CD14-positive monocyte (primary cell): ENCODE data around the gene OR7A5. TPM values are rescaled to one million over a fixed set of nuclear protein-coding genes. Genes with fewer than 3 reads are reported as not detected.

Experiments used
- DNase-seq, 3 donors: peaks; one replicate each; pipeline ENCODE4 v3.0.0-alpha.2; 2011 to 2022
- H2AFZ ChIP-seq: 2 replicates; pipeline ENCODE4 v1.6.0; 2012; ENCODE audit warnings: mild to moderate bottlenecking, low read depth, low read length, inconsistent platforms; ENCODE audit not compliant: insufficient read depth, poor library complexity, severe bottlenecking
- H3K27ac ChIP-seq, 2 donors: 1 replicate in 1 of 2; 2 replicates in 1 of 2; pipeline ENCODE4 v1.5.1; 2012 to 2013; ENCODE audit warnings: low read length in 2 of 2, control low read depth in 1 of 2, inconsistent platforms in 1 of 2, low read depth in 1 of 2, mild to moderate bottlenecking in 1 of 2
- H3K27me3 ChIP-seq, 2 donors: one replicate each; pipeline versions ENCODE4 v1.6.0 to v1.6.1; 2011 to 2013; ENCODE audit warnings: low read length in 2 of 2; ENCODE audit not compliant: control insufficient read depth in 2 of 2, insufficient read depth in 2 of 2
- H3K36me3 ChIP-seq, 2 donors: replicated peaks in 1 of 2; 1 replicate in 1 of 2; 2 replicates in 1 of 2; pipeline versions ENCODE4 v1.5.1 to v1.6.1; 2012 to 2013; ENCODE audit warnings: low read length in 2 of 2, control low read depth in 1 of 2, inconsistent platforms in 1 of 2, mild to moderate bottlenecking in 1 of 2; ENCODE audit not compliant: insufficient read depth in 2 of 2, control insufficient read depth in 1 of 2
- H3K4me1 ChIP-seq, 2 donors: 1 replicate in 1 of 2; 2 replicates in 1 of 2; pipeline versions ENCODE4 v1.5.1 to v1.6.1; 2012 to 2013; ENCODE audit warnings: low read length in 2 of 2, control low read depth in 1 of 2, inconsistent platforms in 1 of 2, mild to moderate bottlenecking in 1 of 2, moderate library complexity in 1 of 2; ENCODE audit not compliant: insufficient read depth in 2 of 2, control insufficient read depth in 1 of 2
- H3K4me2 ChIP-seq: replicated peaks from 2 replicates; pipeline ENCODE3; 2012; ENCODE audit warnings: low read length, moderate library complexity, mild to moderate bottlenecking; ENCODE audit not compliant: poor library complexity, severe bottlenecking; ENCODE audit errors: extremely low read depth
- H3K4me3 ChIP-seq, 3 experiments: fragments of 200-600 bp in 1 of 3; sonication (generic) in 1 of 3; replicated peaks in 1 of 3; 1 replicate in 2 of 3; 2 replicates in 1 of 3; pipeline ENCODE4 v1.5.1; 2011 to 2013; ENCODE audit warnings: low read length in 3 of 3, mild to moderate bottlenecking in 3 of 3, control low read depth in 2 of 3, low read depth in 2 of 3, inconsistent platforms in 1 of 3, moderate library complexity in 1 of 3
- H3K79me2 ChIP-seq: 2 replicates; pipeline ENCODE4 v1.6.0; 2012; ENCODE audit warnings: mild to moderate bottlenecking, control low read depth, inconsistent platforms, low read length, moderate library complexity; ENCODE audit not compliant: insufficient read depth
- H3K9ac ChIP-seq: 2 replicates; pipeline ENCODE4 v1.6.0; 2017; ENCODE audit warnings: low read length, mild to moderate bottlenecking; ENCODE audit not compliant: insufficient read depth, poor library complexity, severe bottlenecking
- H3K9me3 ChIP-seq, 2 donors: replicated peaks in 1 of 2; 1 replicate in 1 of 2; 2 replicates in 1 of 2; pipeline versions ENCODE4 v1.5.1 to v1.6.1; 2012 to 2013; ENCODE audit warnings: low read length in 2 of 2, control low read depth in 1 of 2; ENCODE audit not compliant: control insufficient read depth in 1 of 2, insufficient read depth in 1 of 2
- H4K20me1 ChIP-seq: 2 replicates; pipeline ENCODE4 v1.6.0; 2012; ENCODE audit warnings: mild to moderate bottlenecking, low read length, control low read depth, moderate library complexity; ENCODE audit not compliant: insufficient read depth
- H3K27ac Mint-ChIP-seq, 7 donors: one replicate each; pipeline ENCODE4 v1.8.0; 2020; ENCODE audit warnings: mild to moderate bottlenecking in 7 of 7, mixed read lengths in 7 of 7, moderate library complexity in 6 of 7, inconsistent platforms in 2 of 7
- H3K27me3 Mint-ChIP-seq, 3 donors: one replicate each; pipeline ENCODE4 v1.8.0; 2021 to 2022; ENCODE audit warnings: low read depth in 3 of 3, mild to moderate bottlenecking in 3 of 3, mixed read lengths in 3 of 3, moderate library complexity in 3 of 3, inconsistent platforms in 1 of 3
- H3K36me3 Mint-ChIP-seq, 2 donors: one replicate each; pipeline ENCODE4 v1.8.0; 2020; ENCODE audit warnings: mixed read lengths in 2 of 2, inconsistent platforms in 1 of 2, mild to moderate bottlenecking in 1 of 2
- H3K4me1 Mint-ChIP-seq: one replicate; pipeline ENCODE4 v1.8.0; 2020; ENCODE audit warnings: mild to moderate bottlenecking, mixed read lengths
- H3K4me3 Mint-ChIP-seq, 2 donors: one replicate each; pipeline ENCODE4 v1.8.0; 2020; ENCODE audit warnings: mild to moderate bottlenecking in 2 of 2, mixed read lengths in 2 of 2, moderate library complexity in 1 of 2
- H3K9me3 Mint-ChIP-seq, 7 donors: one replicate each; pipeline ENCODE4 v1.8.0; 2020 to 2022; ENCODE audit warnings: mixed read lengths in 7 of 7, mild to moderate bottlenecking in 6 of 7, moderate library complexity in 6 of 7, inconsistent platforms in 2 of 7
- CTCF ChIP-seq: fragments of 200-600 bp; IDR thresholded peaks from one replicate; pipeline ENCODE4 v1.8.0; 2022; ENCODE audit warnings: antibody characterized with exemption, mild to moderate bottlenecking
- WGBS: methylation state at CpG from one replicate; pipeline ENCODE4 v1.1.5; 2013; ENCODE audit warnings: missing lambda C conversion rate; ENCODE audit not compliant: insufficient coverage; 5-methylcytosine and 5-hydroxymethylcytosine counted together
- intact Hi-C, 2 donors: fragments of 100-400 bp; cut with micrococcal nuclease; formaldehyde crosslinking; loops; one replicate each; pipeline versions ENCODE4 v1.15.0 to v1.15.1; 2023
- polyA plus RNA-seq, 3 donors: library from polyadenylated mRNA; depleted of rRNA in 1 of 3; unstranded in 2 of 3; stranded (reverse) in 1 of 3; fragments of 300-500 nt in 2 of 3; fragments of >200 nt in 1 of 3; fragmentation: Illumina TruSeq in 2 of 3; gene quantifications; 1 replicate in 2 of 3; 2 replicates in 1 of 3; pipeline ENCODE4 v1.2.3, GENCODE V29; 2012 to 2021

Gene OR7A5
- polyA plus RNA-seq, 3 donors = not detected

GRCh38 chr19:14817052-14817451 lies 17.9 kb downstream of the OR7A5 start:
- Histone ChIP-seq H4K20me1 (no peaks in the 10 kb centered on the region), H3K79me2 (no peaks in the 10 kb centered on the region), H2AFZ (no peak overlapping the region), H3K4me3 (no peak overlapping the region), H3K9ac (no peak overlapping the region), H3K27me3 (no peaks in the 10 kb centered on the region), H3K4me1 (peaks cover 5 to 6% of the 10 kb centered on the region in 2 donors), H3K36me3 (no peaks in the 10 kb centered on the region), H3K4me2 (no peak overlapping the region), H3K9me3 (no peaks in the 10 kb centered on the region), H3K27ac (no peak overlapping the region)
- H3K36me3 Mint-ChIP-seq = no peaks in the 10 kb centered on the region
- intact Hi-C loops = no loop called here
- no peak overlapping the region for H3K27ac Mint-ChIP-seq
- TF ChIP-seq CTCF = no peak
- H3K4me3 Mint-ChIP-seq = no peak overlapping the region
- H3K27me3 Mint-ChIP-seq = peaks cover 0 to 3% (median 2%) of the 10 kb centered on the region in 3 donors
- H3K9me3 Mint-ChIP-seq = peaks cover 0 to 8% (median 1%) of the 10 kb centered on the region in 7 donors
- peaks cover 6% of the 10 kb centered on the region for H3K4me1 Mint-ChIP-seq
- WGBS = 76% methylated on average over 3 of the region's 3 CpGs
- DNase-seq = no peak

GRCh38 chr19:14814982-14815652 lies 19.9 kb downstream of the OR7A5 start:
- no peaks in the 10 kb centered on the region for H3K9me3 ChIP-seq
- Mint-ChIP-seq H3K36me3 (no peaks in the 10 kb centered on the region), H3K27ac (no peak overlapping the region), H3K9me3 (peaks cover 0 to 8% (median 1%) of the 10 kb centered on the region in 7 donors), H3K4me1 (no peaks in the 10 kb centered on the region), H3K27me3 (peaks cover 0 to 5% (median 2%) of the 10 kb centered on the region in 3 donors), H3K4me3 (no peak overlapping the region)
- no peak for TF ChIP-seq CTCF
- H3K4me2 ChIP-seq = no peak overlapping the region
- no CpG with 5 or more reads among the region's 2 CpGs for WGBS
- no peak overlapping the region for H3K9ac ChIP-seq
- H3K4me3 ChIP-seq = no peak overlapping the region
- H3K36me3 ChIP-seq = no peaks in the 10 kb centered on the region
- DNase-seq = no peak
- no peak overlapping the region for H2AFZ ChIP-seq
- H3K79me2 ChIP-seq = no peaks in the 10 kb centered on the region
- H3K27me3 ChIP-seq = no peaks in the 10 kb centered on the region
- H3K27ac ChIP-seq = no peak overlapping the region
- no peaks in the 10 kb centered on the region for H3K4me1 ChIP-seq
- intact Hi-C loops = no loop called here
- H4K20me1 ChIP-seq = no peaks in the 10 kb centered on the region
